Endodermal cell (in vitro differentiated cells): Measurements from ENCODE around the gene CLTCL1. TPM values are rescaled to one million over a fixed set of nuclear protein-coding genes. Genes with fewer than 3 reads are reported as not detected.

Experiments used
- DNase-seq: peaks from one replicate; pipeline ENCODE4 v3.0.0-alpha.2; 2017
- H3K27ac ChIP-seq: 2 replicates; pipeline ENCODE4 v1.5.1; 2013; ENCODE audit warnings: mild to moderate bottlenecking, low read depth, low read length, moderate library complexity
- H3K27me3 ChIP-seq: 2 replicates; pipeline ENCODE4 v1.6.1; 2013; ENCODE audit warnings: mild to moderate bottlenecking, low read length, moderate library complexity; ENCODE audit not compliant: insufficient read depth, control insufficient read depth, poor library complexity, severe bottlenecking
- H3K36me3 ChIP-seq: 2 replicates; pipeline ENCODE4 v1.7.0; 2013; ENCODE audit warnings: mild to moderate bottlenecking, low read length, moderate library complexity; ENCODE audit not compliant: control insufficient read depth, insufficient read depth
- H3K4me1 ChIP-seq: one replicate; pipeline ENCODE4 v1.7.0; 2013; ENCODE audit warnings: low read length; ENCODE audit not compliant: control insufficient read depth, insufficient read depth
- H3K4me3 ChIP-seq: 2 replicates; pipeline ENCODE4 v1.5.1; 2013; ENCODE audit warnings: mild to moderate bottlenecking, low read length, moderate library complexity
- H3K9ac ChIP-seq: 2 replicates; pipeline ENCODE4 v1.6.1; 2013; ENCODE audit warnings: mild to moderate bottlenecking, low read length, moderate library complexity; ENCODE audit not compliant: poor library complexity, severe bottlenecking; ENCODE audit errors: extremely low read depth
- H3K9me3 ChIP-seq: 2 replicates; pipeline ENCODE4 v1.6.1; 2013; ENCODE audit warnings: mild to moderate bottlenecking, low read length, moderate library complexity; ENCODE audit not compliant: control insufficient read depth
- H3K27ac Mint-ChIP-seq: 2 replicates; pipeline ENCODE4 v1.8.0; 2020; ENCODE audit warnings: mixed read lengths
- H3K27me3 Mint-ChIP-seq: 2 replicates; pipeline ENCODE4 v1.8.0; 2021; ENCODE audit warnings: mild to moderate bottlenecking, mixed read lengths; ENCODE audit not compliant: insufficient read depth
- H3K36me3 Mint-ChIP-seq: 2 replicates; pipeline ENCODE4 v1.8.0; 2020; ENCODE audit warnings: low read depth, mixed read lengths
- H3K4me1 Mint-ChIP-seq: 2 replicates; pipeline ENCODE4 v1.8.0; 2020; ENCODE audit warnings: mixed read lengths
- H3K4me3 Mint-ChIP-seq: 2 replicates; pipeline ENCODE4 v1.8.0; 2020; ENCODE audit warnings: mild to moderate bottlenecking, moderate library complexity, mixed read lengths
- H3K9me3 Mint-ChIP-seq: 2 replicates; pipeline ENCODE4 v1.8.0; 2020; ENCODE audit warnings: mild to moderate bottlenecking, mixed read lengths
- WGBS, 2 experiments: methylation state at CpG; one replicate each; pipeline versions ENCODE4 v1.1.5 to v1.1.7; 2013; ENCODE audit warnings: missing lambda C conversion rate in 2 of 2, mixed read lengths in 1 of 2; ENCODE audit not compliant: insufficient coverage in 1 of 2, insufficient read length in 1 of 2; 5-methylcytosine and 5-hydroxymethylcytosine counted together
- total RNA-seq, 2 donors: library from RNA; stranded (reverse); fragmentation: NEBNext Ultra II Directional in 1 of 2; extraction: Animal tissue kit (Norgen Biotek cat#: 25700) in 1 of 2; gene quantifications; 2 replicates in 1 of 2; 3 replicates in 1 of 2; pipeline ENCODE4 v1.2.1, GENCODE V29; 2021
- TF ChIP-seq, protein P1 (sequence below): fragments of 200-600 bp; sonication (generic); conservative IDR thresholded peaks from 2 replicates; pipeline ENCODE4 v1.5.0; 2021; ENCODE audit warnings: antibody characterized with exemption, mild to moderate bottlenecking

The CLTCL1 gene
- total RNA-seq, 2 donors from 2014 or later = 11.8 to 14.4 TPM

DNA sequence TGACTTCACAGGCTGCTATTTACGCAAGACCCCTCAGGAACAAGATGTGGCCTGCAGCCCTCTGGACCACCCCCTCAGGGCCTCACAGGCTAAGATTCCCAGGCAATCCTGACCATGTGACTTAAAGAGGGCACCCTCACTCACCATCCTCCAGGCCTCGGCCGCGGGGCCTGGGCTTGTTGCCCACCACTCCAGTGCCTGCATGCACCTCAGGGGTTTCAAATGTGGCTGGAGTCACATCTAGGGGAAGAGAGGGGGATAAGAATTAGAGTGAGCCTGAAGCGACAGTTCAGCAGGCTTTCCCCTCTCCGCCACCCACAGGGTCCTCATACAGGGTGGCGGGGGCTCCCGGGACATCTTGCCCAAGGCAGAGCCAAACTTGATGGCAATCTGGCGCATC lies 149.1 kb downstream of the CLTCL1 start:
- H3K4me3 Mint-ChIP-seq = no peak overlapping the region
- H3K4me1 Mint-ChIP-seq = peaks cover 5% of the 10 kb centered on the region
- peaks cover 27% of the 10 kb centered on the region for H3K36me3 Mint-ChIP-seq
- Histone ChIP-seq H3K27ac (no peak overlapping the region), H3K4me1 (no peaks in the 10 kb centered on the region), H3K9ac (no peak overlapping the region), H3K4me3 (no peak overlapping the region), H3K27me3 (peaks cover 21% of the 10 kb centered on the region), H3K36me3 (peaks cover 43% of the 10 kb centered on the region), H3K9me3 (no peaks in the 10 kb centered on the region)
- no peaks in the 10 kb centered on the region for H3K9me3 Mint-ChIP-seq
- 97 to 100% methylated on average over 3 to 9 of the region's 9 CpGs for WGBS, 2 experiments
- H3K27me3 Mint-ChIP-seq = peaks cover 26% of the 10 kb centered on the region
- DNase-seq = no peak
- H3K27ac Mint-ChIP-seq = no peak overlapping the region
- TF ChIP-seq, protein P1, sequence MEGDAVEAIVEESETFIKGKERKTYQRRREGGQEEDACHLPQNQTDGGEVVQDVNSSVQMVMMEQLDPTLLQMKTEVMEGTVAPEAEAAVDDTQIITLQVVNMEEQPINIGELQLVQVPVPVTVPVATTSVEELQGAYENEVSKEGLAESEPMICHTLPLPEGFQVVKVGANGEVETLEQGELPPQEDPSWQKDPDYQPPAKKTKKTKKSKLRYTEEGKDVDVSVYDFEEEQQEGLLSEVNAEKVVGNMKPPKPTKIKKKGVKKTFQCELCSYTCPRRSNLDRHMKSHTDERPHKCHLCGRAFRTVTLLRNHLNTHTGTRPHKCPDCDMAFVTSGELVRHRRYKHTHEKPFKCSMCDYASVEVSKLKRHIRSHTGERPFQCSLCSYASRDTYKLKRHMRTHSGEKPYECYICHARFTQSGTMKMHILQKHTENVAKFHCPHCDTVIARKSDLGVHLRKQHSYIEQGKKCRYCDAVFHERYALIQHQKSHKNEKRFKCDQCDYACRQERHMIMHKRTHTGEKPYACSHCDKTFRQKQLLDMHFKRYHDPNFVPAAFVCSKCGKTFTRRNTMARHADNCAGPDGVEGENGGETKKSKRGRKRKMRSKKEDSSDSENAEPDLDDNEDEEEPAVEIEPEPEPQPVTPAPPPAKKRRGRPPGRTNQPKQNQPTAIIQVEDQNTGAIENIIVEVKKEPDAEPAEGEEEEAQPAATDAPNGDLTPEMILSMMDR = no peak

DNA sequence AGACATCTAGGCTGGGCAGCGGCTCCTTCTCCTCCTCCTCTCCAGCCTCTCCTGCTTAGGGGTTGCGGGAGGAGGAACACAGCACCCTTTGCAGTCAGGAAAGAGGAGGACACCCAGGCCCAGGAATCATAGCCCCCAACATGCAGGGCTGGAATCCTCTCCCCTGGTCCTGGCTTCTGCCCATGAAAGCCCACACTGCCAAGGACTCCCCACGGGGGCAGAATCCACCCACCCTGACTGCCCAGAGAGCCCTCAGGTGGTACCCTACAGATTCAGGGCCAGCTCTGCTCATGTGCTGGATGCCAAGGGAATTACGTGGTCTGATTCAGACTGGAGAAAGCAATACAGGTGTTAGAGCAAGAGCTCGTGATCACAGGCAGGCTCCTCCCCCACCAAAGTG lies 151.5 kb downstream of the CLTCL1 start:
- Mint-ChIP-seq H3K9me3 (no peaks in the 10 kb centered on the region), H3K4me1 (peaks cover 5% of the 10 kb centered on the region), H3K27me3 (peaks cover 3% of the 10 kb centered on the region), H3K36me3 (peaks cover 47% of the 10 kb centered on the region), H3K4me3 (no peak overlapping the region), H3K27ac (no peak overlapping the region)
- Histone ChIP-seq H3K4me3 (no peak overlapping the region), H3K27me3 (no peaks in the 10 kb centered on the region), H3K4me1 (no peaks in the 10 kb centered on the region), H3K27ac (no peak overlapping the region), H3K9ac (no peak overlapping the region), H3K9me3 (no peaks in the 10 kb centered on the region), H3K36me3 (peaks cover 61% of the 10 kb centered on the region)
- TF ChIP-seq, protein P1 = no peak
- no peak for DNase-seq
- WGBS, 2 experiments = 97 to 100% methylated on average over 2 to 5 of the region's 5 CpGs

DNA sequence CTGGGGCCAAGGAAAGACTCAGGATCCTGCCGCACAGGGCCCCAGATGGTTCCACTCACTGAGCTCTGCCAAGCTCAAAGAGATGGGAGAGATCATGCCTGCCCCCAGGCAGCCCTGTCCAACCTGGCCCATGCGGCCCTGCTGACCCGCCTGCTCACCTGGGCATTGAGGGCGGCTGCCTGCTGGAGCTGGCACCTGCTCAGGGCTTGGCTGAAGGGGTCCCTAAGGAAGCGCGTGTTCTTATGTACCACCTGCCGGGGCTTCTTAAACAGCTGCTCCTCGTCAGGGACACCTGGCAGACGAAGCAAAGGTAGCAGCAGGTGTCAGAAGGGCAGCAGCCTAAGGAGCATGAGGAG lies 152.5 kb downstream of the CLTCL1 start:
- DNase-seq = no peak
- peaks cover 63% of the 10 kb centered on the region for H3K36me3 ChIP-seq
- WGBS, 2 experiments = 95 to 99% methylated on average over 9 of the region's 9 CpGs
- no peak overlapping the region for H3K4me3 Mint-ChIP-seq
- no peaks in the 10 kb centered on the region for H3K27me3 Mint-ChIP-seq
- H3K4me1 ChIP-seq = no peaks in the 10 kb centered on the region
- H3K9ac ChIP-seq = no peak overlapping the region
- H3K27ac Mint-ChIP-seq = no peak overlapping the region
- TF ChIP-seq, protein P1 = no peak
- H3K36me3 Mint-ChIP-seq = peaks cover 52% of the 10 kb centered on the region
- H3K9me3 Mint-ChIP-seq = no peaks in the 10 kb centered on the region
- H3K27me3 ChIP-seq = no peaks in the 10 kb centered on the region
- no peak overlapping the region for H3K4me3 ChIP-seq
- no peak overlapping the region for H3K27ac ChIP-seq
- H3K4me1 Mint-ChIP-seq = peaks cover 3% of the 10 kb centered on the region
- H3K9me3 ChIP-seq = no peaks in the 10 kb centered on the region
